CD4-positive, alpha-beta T cell treated with Interleukin-2 at 100 ng/mL for 4 hours (primary cell): ENCODE measurements around the gene EYS.
"Not testable (repeated sequence)": the region's sequence is repeated elsewhere in the genome, so short reads cannot be mapped to it uniquely, and the experiment has no call there.

ENCODE experiments used
- DNase-seq: peaks from one replicate; pipeline ENCODE4 v3.0.0-alpha.2; 2020; ENCODE audit warnings: low spot score

EYS gene

GRCh38 chr6:64294034-64294433 is 1413.0 kb downstream of the EYS start:
- DNase-seq: no peak

- no peak for DNase-seq
Observed at GRCh38 chr6:64293298-64293697, 1413.7 kb downstream of the EYS start.

GRCh38 chr6:64290867-64291266 is 1416.2 kb downstream of the EYS start:
- DNase-seq: no peak

GRCh38 chr6:64289931-64290330 is 1417.1 kb downstream of the EYS start:
- no peak for DNase-seq

GRCh38 chr6:64288351-64288750 is 1418.7 kb downstream of the EYS start:
- DNase-seq: no peak

GRCh38 chr6:64281167-64281566 is 1425.9 kb downstream of the EYS start:
- DNase-seq: no peak

- no peak for DNase-seq
Observed at GRCh38 chr6:64280569-64280968, 1426.5 kb downstream of the EYS start.

GRCh38 chr6:64270083-64270482 is 1436.9 kb downstream of the EYS start:
- DNase-seq: no peak

GRCh38 chr6:64266351-64266821 is 1440.6 kb downstream of the EYS start:
- DNase-seq: no peak

- DNase-seq: no peak
Observed at GRCh38 chr6:64263778-64264177, 1443.2 kb downstream of the EYS start.

GRCh38 chr6:64259372-64259771 is 1447.7 kb downstream of the EYS start:
- no peak for DNase-seq

- no peak for DNase-seq
Observed at GRCh38 chr6:64258752-64259151, 1448.3 kb downstream of the EYS start.

GRCh38 chr6:64258302-64258701 is 1448.7 kb downstream of the EYS start:
- DNase-seq: no peak

- no peak for DNase-seq
Observed at GRCh38 chr6:64257586-64257985, 1449.4 kb downstream of the EYS start.

- DNase-seq: no peak
Observed at GRCh38 chr6:64256483-64256882, 1450.5 kb downstream of the EYS start.

GRCh38 chr6:64255000-64255399 is 1452.0 kb downstream of the EYS start:
- DNase-seq: no peak

GRCh38 chr6:64254558-64254957 is 1452.5 kb downstream of the EYS start:
- DNase-seq: no peak

- no peak for DNase-seq
Observed at GRCh38 chr6:64252256-64252655, 1454.8 kb downstream of the EYS start.

GRCh38 chr6:64250126-64250525 is 1456.9 kb downstream of the EYS start:
- DNase-seq: no peak

- DNase-seq: no peak
Observed at GRCh38 chr6:64249115-64249514, 1457.9 kb downstream of the EYS start.

- no peak for DNase-seq
Observed at GRCh38 chr6:64243618-64244017, 1463.4 kb downstream of the EYS start.

GRCh38 chr6:64238908-64239307 is 1468.1 kb downstream of the EYS start:
- DNase-seq: not testable (repeated sequence)

- no peak for DNase-seq
Observed at GRCh38 chr6:64238071-64238470, 1469.0 kb downstream of the EYS start.

GRCh38 chr6:64233746-64234145 is 1473.3 kb downstream of the EYS start:
- no peak for DNase-seq

GRCh38 chr6:64231928-64232327 is 1475.1 kb downstream of the EYS start:
- no peak for DNase-seq
